ENCODE results near the gene KNOP1. TPM values are rescaled to one million over a fixed set of nuclear protein-coding genes. Genes with fewer than 3 reads are reported as not detected.

The KNOP1 gene
- total RNA-seq, 1 experiment from 2014 or later, result 93.9 TPM

DNA sequence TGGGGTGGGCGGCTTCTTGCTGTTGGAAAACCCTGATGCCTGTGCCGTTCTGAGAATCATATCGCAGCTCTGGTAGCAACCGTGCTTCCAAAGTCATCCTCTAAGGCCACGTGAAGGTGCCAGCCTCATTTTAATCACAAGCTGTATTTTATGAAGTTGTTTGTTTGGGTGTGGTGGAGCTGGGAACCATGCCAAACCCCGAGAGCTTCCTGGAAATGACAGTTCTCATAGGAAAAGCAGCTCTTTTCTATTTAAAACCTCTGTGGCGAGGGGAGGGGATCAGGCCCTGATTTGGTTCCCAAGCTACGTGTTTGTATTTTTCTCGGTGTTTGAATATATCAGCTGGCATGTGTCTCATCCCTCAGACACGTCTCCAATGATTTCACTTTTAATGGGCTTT is 21.7 kb downstream of the KNOP1 start:
- H2AFZ ChIP-seq (ENCODE audit: low read length), result no peak overlapping the region
- H3K4me2 ChIP-seq (ENCODE audit: insufficient read depth, insufficient read length, low read length), result no peak overlapping the region
- no peaks in the 10 kb centered on the region for H3K23me2 ChIP-seq (ENCODE audit: insufficient read length, low read depth, low read length, poor library complexity, severe bottlenecking)
- H2AK5ac ChIP-seq (ENCODE audit: insufficient read length, low read length), result no peak overlapping the region
- H3K79me2 ChIP-seq (ENCODE audit: insufficient read depth, low read length), result no peaks in the 10 kb centered on the region
- H2BK5ac ChIP-seq (ENCODE audit: insufficient read length, low read length), result no peak overlapping the region
- no peak overlapping the region for H3K14ac ChIP-seq (ENCODE audit: insufficient read depth, low read length)
- Mint-ChIP-seq H3K9me3 (peaks cover 0 to 9% of the 10 kb centered on the region in 2 experiments; a peak in 1 of 5 replicates), H3K27me3 (ENCODE audit: low read depth) (no peaks in the 10 kb centered on the region), H3K36me3 (ENCODE audit: insufficient read depth in 1 of 3, low read depth in 3 of 3) (peaks cover 44 to 87% (median 86%) of the 10 kb centered on the region in 3 experiments), H3K4me3 (no peak overlapping the region), H3K4me1 (no peaks in the 10 kb centered on the region), H3K27ac (no peak overlapping the region; a peak in 1 of 7 replicates)
- H4K20me1 ChIP-seq (ENCODE audit: control insufficient read depth, insufficient read depth, insufficient read length), result no peaks in the 10 kb centered on the region
- H3K79me1 ChIP-seq (ENCODE audit: insufficient read depth, low read depth, low read length, poor library complexity, severe bottlenecking), result no peaks in the 10 kb centered on the region
- H2BK120ac ChIP-seq (ENCODE audit: low read depth, low read length, poor library complexity, severe bottlenecking), result no peak overlapping the region
- TF ChIP-seq, protein P1, sequence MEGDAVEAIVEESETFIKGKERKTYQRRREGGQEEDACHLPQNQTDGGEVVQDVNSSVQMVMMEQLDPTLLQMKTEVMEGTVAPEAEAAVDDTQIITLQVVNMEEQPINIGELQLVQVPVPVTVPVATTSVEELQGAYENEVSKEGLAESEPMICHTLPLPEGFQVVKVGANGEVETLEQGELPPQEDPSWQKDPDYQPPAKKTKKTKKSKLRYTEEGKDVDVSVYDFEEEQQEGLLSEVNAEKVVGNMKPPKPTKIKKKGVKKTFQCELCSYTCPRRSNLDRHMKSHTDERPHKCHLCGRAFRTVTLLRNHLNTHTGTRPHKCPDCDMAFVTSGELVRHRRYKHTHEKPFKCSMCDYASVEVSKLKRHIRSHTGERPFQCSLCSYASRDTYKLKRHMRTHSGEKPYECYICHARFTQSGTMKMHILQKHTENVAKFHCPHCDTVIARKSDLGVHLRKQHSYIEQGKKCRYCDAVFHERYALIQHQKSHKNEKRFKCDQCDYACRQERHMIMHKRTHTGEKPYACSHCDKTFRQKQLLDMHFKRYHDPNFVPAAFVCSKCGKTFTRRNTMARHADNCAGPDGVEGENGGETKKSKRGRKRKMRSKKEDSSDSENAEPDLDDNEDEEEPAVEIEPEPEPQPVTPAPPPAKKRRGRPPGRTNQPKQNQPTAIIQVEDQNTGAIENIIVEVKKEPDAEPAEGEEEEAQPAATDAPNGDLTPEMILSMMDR (conservative IDR thresholded peaks at IDR 0.05), result no peak
- H2BK20ac ChIP-seq (ENCODE audit: low read depth, low read length, poor library complexity, severe bottlenecking), result no peak overlapping the region
- H3K56ac ChIP-seq (ENCODE audit: insufficient read length, low read depth, low read length), result no peak overlapping the region
- H4K91ac ChIP-seq (ENCODE audit: insufficient read length, low read depth, low read length), result no peak overlapping the region
- H3K27me3 ChIP-seq (ENCODE audit: insufficient read depth, low read length), result no peaks in the 10 kb centered on the region
- no peaks in the 10 kb centered on the region for H3K9me3 ChIP-seq (ENCODE audit: control insufficient read depth, low read depth, low read length)
- no peaks in the 10 kb centered on the region for H3K4me1 ChIP-seq (ENCODE audit: insufficient read depth, low read length)
- H3K23ac ChIP-seq (ENCODE audit: insufficient read length, low read depth, low read length), result no peak overlapping the region
- H4K8ac ChIP-seq (replicated peaks; ENCODE audit: insufficient read length, low read depth, low read length), result no peak overlapping the region
- H3K4ac ChIP-seq (ENCODE audit: low read depth, low read length), result no peak overlapping the region
- no peak overlapping the region for H2BK15ac ChIP-seq (ENCODE audit: low read depth, low read length)
- no peak overlapping the region for H3T11ph ChIP-seq (ENCODE audit: low read length)
- H3K27ac ChIP-seq (ENCODE audit: insufficient read length, low read depth, low read length), result no peak overlapping the region
- H3K9ac ChIP-seq (ENCODE audit: extremely low read depth, insufficient read length, low read length), result no peak overlapping the region
- no peak overlapping the region for H3K18ac ChIP-seq (ENCODE audit: insufficient read length, low read depth, low read length)
- WGBS (ENCODE audit: extremely low coverage, insufficient read length, low lambda C conversion rate), result no CpG with 5 or more reads among the region's 10 CpGs
- no peak overlapping the region for H4K5ac ChIP-seq (ENCODE audit: insufficient read length, low read depth, low read length)
- no peak for DNase-seq
- H2BK12ac ChIP-seq (ENCODE audit: insufficient read length, low read depth, low read length), result no peak overlapping the region
